Motor neuron (in vitro differentiated cells): Measurements from ENCODE around the gene U2AF1L4. TPM values are rescaled to one million over a fixed set of nuclear protein-coding genes. Genes with fewer than 3 reads are reported as not detected.
A peak's percentile ranks its signal among the peaks of the same experiment; 100 is the strongest.

Source experiments
- ATAC-seq, 8 experiments: fragments of 200-7000 bp; cut with Tn5 transposase; replicated peaks in 6 of 8; 2 replicates each; pipeline ENCODE4 v1.8.0; 2021; ENCODE audit warnings: mild to moderate bottlenecking in 8 of 8, moderate library complexity in 8 of 8
- H3K27ac ChIP-seq, 2 donors: fragments of 250-450 bp; sonication (Bioruptor Pico); 2 replicates each; pipeline ENCODE4 v1.9.0; 2021; ENCODE audit warnings: antibody characterized with exemption in 2 of 2, mild to moderate bottlenecking in 2 of 2, moderate library complexity in 1 of 2
- H3K4me1 ChIP-seq, 2 donors: fragments of 250-450 bp; sonication (Bioruptor Pico); replicated peaks in 1 of 2; 2 replicates each; pipeline ENCODE4 v1.6.1; 2021; ENCODE audit warnings: antibody characterized with exemption in 2 of 2, mild to moderate bottlenecking in 2 of 2, moderate library complexity in 1 of 2
- H3K4me3 ChIP-seq, 5 donors: fragments of 250-450 bp; sonication (Bioruptor Pico); 2 replicates each; pipeline ENCODE4 v1.9.0; 2021; ENCODE audit warnings: antibody characterized with exemption in 5 of 5, mild to moderate bottlenecking in 5 of 5, moderate library complexity in 4 of 5
- WGBS, 10 experiments: fragments of 450-650 bp; shearing (Covaris generic); methylation state at CpG; one replicate each; pipeline ENCODE4 v1.0.0; 2022; 5-methylcytosine and 5-hydroxymethylcytosine counted together
- in situ Hi-C, 9 experiments: fragments of 400-800 bp; cut with MboI; loops; one replicate each; pipeline ENCODE4 v1.15.0; 2021; ENCODE audit warnings: low sequenced_read_pairs in 9 of 9, low pct_unique_long_range_greater_than_20kb in 2 of 9; ENCODE audit not compliant: unreplicated experiment in 9 of 9
- total RNA-seq, 8 experiments: library from RNA; unstranded; fragments of 300-600 nt; gene quantifications; 2 replicates each; pipeline versions ENCODE4 v1.2.3 to v1.2.4, GENCODE V29; 2022

U2AF1L4 gene
- total RNA-seq, 8 experiments from 2014 or later: 14.0 to 33.1 (median 18.9) TPM

GRCh38 chr19:35720648-35721047 is 24.6 kb downstream of the U2AF1L4 start:
- in situ Hi-C loops: no loop called here
- WGBS, 10 experiments: no CpG with 5 or more reads among the region's 17 CpGs
- Histone ChIP-seq H3K4me1 (peaks cover 10 to 13% of the 10 kb centered on the region in 2 donors), H3K4me3 (no peak overlapping the region), H3K27ac (no peak overlapping the region)
- ATAC-seq: no peak

DNA sequence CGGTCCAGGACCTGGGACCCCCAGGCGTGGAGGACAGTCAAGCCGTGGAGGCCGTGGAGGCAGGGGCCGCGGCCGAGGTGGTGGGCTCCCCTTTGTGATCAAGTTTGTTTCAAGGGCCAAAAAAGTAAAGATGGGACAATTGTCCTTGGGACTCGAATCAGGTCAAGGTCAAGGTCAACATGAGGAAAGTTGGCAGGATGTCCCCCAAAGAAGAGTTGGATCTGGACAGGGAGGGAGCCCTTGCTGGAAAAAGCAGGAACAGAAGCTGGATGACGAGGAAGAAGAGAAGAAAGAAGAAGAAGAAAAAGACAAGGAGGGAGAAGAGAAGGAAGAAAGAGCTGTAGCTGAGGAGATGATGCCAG is 25.1 kb downstream of the U2AF1L4 start:
- H3K4me3 ChIP-seq: no peak overlapping the region
- in situ Hi-C loops: no loop called here
- peaks cover 15 to 17% of the 10 kb centered on the region in 2 donors for H3K4me1 ChIP-seq
- H3K27ac ChIP-seq: no peak overlapping the region
- ATAC-seq: no peak
- WGBS, 10 experiments: 80 to 100% (median 99%) methylated on average over 1 to 8 of the region's 9 CpGs

DNA sequence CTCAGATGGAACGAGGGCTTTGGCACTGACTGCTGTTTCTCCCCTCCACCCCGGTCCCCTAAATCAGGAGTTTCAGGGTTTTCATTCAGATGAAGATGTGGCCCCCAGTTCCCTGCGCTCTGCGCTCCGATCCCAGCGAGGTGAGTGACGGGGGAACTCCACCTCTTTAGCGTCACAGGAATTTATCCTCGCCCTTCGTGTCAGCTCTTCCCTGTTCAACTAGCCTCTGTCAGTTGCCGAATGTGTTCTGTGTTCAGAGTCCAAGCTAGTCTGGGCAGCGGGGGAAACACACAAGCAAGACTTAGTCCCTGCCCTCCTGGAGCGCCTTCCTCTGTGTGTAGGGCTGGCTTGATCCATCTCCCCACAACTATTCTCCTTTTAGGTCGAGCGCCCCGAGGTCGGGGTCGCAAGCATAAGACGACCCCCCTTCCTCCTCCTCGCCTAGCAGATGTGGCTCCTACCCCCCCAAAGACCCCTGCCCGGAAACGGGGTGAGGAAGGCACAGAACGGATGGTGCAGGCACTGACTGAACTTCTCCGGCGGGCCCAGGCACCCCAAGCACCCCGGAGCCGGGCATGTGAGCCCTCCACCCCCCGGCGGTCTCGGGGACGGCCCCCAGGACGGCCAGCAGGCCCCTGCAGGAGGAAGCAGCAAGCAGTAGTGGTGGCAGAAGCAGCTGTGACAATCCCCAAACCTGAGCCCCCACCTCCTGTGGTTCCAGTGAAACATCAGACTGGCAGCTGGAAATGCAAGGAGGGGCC is 25.6 kb downstream of the U2AF1L4 start:
- 60 to 100% (median 83%) methylated on average over 1 to 14 of the region's 32 CpGs; no CpG with 5 or more reads in 3 of the 10 experiments for WGBS, 10 experiments
- in situ Hi-C loops: no loop called here
- ATAC-seq: no peak
- Histone ChIP-seq H3K27ac (no peak overlapping the region), H3K4me3 (peak overlapping the region in 2 of 5 donors; percentile 39 to 60), H3K4me1 (peaks cover 16 to 17% of the 10 kb centered on the region in 2 donors)

DNA sequence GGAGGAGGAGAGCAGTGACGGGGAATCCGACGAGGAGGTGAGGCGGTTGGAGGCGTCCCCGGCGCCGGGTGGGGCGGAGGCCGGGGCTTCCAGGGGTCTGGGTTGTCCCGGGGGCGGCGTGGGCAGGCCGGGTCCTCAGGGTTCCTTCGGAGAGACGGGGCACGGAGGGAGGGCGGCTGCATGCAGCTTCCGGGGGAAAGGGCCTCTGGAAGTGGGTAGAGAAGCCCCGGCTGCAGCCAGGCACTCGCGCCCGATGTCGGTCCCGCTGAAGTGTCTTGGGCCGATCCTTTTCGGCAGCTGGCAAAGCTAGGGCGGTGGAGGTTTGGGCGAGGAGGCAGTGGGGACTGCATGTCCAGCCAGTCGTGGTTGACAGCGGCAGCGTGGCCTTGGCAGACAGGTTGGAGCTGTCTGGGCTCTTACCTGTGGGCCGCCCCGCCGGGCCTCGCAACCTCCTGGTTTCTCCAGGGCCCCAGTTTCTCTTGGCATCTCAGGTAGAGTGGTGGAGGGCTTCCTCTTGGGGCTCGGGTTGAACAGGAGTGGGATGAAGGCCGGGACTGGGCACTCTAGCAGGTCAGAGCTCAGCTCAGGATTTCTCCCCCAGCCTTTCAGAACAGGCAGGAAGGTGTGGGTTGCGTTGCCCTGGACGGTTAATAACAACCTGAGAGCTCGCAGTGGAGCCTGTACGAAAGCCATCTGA is 26.7 kb downstream of the U2AF1L4 start:
- 0 to 10% (median 0%) methylated on average over 1 to 6 of the region's 42 CpGs; no CpG with 5 or more reads in 7 of the 10 experiments for WGBS, 10 experiments
- in situ Hi-C loops: no loop called here
- H3K4me1 ChIP-seq: peaks cover 16 to 17% of the 10 kb centered on the region in 2 donors
- peak overlapping the region; percentile 39 to 91 (median 62) for H3K4me3 ChIP-seq
- H3K27ac ChIP-seq: peak overlapping the region; percentile 81 to 94
- ATAC-seq: peak in 2 of 8 experiments; percentile 0 to 1

DNA sequence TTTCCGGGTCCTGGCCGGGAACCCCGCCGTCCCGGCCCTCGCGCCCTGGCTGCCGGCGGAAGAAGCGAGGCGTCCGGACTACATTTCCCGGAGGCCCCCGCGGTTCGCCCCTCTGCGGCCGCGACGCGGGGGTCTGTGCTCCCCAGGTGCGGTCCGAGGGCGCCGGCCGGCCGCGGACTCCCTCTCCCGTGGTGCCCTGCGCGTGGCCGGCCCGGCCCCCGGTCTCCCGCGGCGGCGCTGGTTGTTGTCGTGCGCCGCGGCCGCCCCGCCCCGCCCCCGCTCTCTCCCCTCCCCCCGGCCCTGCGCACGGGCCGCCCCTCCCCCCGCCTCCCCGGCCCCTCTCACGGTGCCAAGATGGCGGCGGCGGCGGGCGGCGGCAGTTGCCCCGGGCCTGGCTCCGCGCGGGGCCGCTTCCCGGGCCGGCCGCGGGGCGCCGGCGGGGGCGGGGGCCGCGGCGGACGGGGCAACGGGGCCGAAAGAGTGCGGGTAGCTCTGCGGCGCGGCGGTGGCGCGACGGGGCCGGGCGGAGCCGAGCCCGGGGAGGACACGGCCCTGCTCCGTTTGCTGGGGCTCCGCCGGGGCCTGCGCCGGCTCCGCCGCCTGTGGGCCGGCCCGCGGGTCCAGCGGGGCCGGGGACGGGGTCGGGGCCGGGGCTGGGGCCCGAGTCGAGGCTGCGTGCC is 27.4 kb downstream of the U2AF1L4 start, which contains the start of gene KMT2B:
Gene KMT2B (plus strand): TSS at position 339 of the 680 bp plus-strand sequence. CDS start 16 bp downstream, at position 355.
- ATAC-seq: peak in 7 of 8 experiments; percentile 0 to 74 (median 28)
- in situ Hi-C loops: no loop called here
- Histone ChIP-seq H3K4me3 (peak within 1 kb of the TSS; percentile 39 to 91 (median 62)), H3K27ac (peak within 1 kb of the TSS; percentile 81 to 94), H3K4me1 (peaks cover 16 to 17% of the 10 kb centered on the region in 2 donors)
- WGBS, 10 experiments: no CpG with 5 or more reads among the region's 109 CpGs

GRCh38 chr19:35716801-35717664 is 28.2 kb downstream of the U2AF1L4 start:
- H3K27ac ChIP-seq: peak overlapping the region; percentile 81 to 94
- in situ Hi-C loops: no loop called here
- ATAC-seq: peak; percentile 51 to 88 (median 84)
- peak overlapping the region; percentile 39 to 91 (median 62) for H3K4me3 ChIP-seq
- 0 to 4% (median 0%) methylated on average over 1 to 22 of the region's 77 CpGs; no CpG with 5 or more reads in 2 of the 10 experiments for WGBS, 10 experiments
- H3K4me1 ChIP-seq: peaks cover 16 to 17% of the 10 kb centered on the region in 2 donors

- in situ Hi-C loops: no loop called here
- 0 to 9% (median 2%) methylated on average over 1 to 18 of the region's 52 CpGs; no CpG with 5 or more reads in 2 of the 10 experiments for WGBS, 10 experiments
These were observed 29.0 kb downstream of the U2AF1L4 start for GRCh38 chr19:35715981-35716800.

DNA sequence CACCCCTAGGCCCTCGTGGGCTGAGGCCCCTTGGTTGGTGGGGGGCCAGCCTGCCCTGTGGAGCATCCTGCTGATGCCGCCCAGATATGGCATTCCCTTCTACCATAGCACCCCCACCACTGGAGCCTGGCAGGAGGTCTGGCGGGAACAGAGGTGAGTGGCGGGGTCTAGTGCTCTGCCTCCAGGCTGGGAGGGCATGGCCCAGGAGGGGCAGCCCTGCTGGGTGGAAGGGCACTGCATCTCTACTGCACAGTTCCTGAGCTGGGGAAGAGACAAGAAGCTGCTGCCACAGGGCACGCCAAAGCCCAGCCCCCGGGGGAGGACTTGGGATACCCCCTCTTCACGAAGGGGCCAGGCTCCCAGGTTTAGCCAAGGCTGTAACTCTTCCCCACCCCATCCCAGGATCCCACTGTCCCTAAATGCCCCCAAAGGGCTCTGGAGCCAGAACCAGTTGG is 29.8 kb downstream of the U2AF1L4 start:
- WGBS, 10 experiments: 71 to 93% (median 80%) methylated on average over 1 to 3 of the region's 7 CpGs; no CpG with 5 or more reads in 7 of the 10 experiments
- in situ Hi-C loops: no loop called here
- Histone ChIP-seq H3K4me1 (peaks cover 16 to 17% of the 10 kb centered on the region in 2 donors), H3K27ac (peak overlapping the region in 1 of 2 donors; percentile 81), H3K4me3 (peak overlapping the region in 2 of 5 donors; percentile 60 to 86)
- no peak for ATAC-seq

More at GRCh38 chr19:35715981-35716800, 29.0 kb downstream of the U2AF1L4 start:
- Histone ChIP-seq H3K4me1 (peaks cover 16 to 17% of the 10 kb centered on the region in 2 donors), H3K27ac (peak overlapping the region; percentile 45 to 81), H3K4me3 (peak overlapping the region; percentile 39 to 91 (median 62))
- peak; percentile 4 to 27 (median 25) for ATAC-seq

GRCh38 chr19:35714601-35715354 is 30.4 kb downstream of the U2AF1L4 start:
- 40 to 90% (median 69%) methylated on average over 1 to 6 of the region's 14 CpGs; no CpG with 5 or more reads in 2 of the 10 experiments for WGBS, 10 experiments
- ATAC-seq: no peak
- Histone ChIP-seq H3K4me3 (no peak overlapping the region), H3K4me1 (peaks cover 16 to 17% of the 10 kb centered on the region in 2 donors), H3K27ac (no peak overlapping the region)
- in situ Hi-C loops: no loop called here

DNA sequence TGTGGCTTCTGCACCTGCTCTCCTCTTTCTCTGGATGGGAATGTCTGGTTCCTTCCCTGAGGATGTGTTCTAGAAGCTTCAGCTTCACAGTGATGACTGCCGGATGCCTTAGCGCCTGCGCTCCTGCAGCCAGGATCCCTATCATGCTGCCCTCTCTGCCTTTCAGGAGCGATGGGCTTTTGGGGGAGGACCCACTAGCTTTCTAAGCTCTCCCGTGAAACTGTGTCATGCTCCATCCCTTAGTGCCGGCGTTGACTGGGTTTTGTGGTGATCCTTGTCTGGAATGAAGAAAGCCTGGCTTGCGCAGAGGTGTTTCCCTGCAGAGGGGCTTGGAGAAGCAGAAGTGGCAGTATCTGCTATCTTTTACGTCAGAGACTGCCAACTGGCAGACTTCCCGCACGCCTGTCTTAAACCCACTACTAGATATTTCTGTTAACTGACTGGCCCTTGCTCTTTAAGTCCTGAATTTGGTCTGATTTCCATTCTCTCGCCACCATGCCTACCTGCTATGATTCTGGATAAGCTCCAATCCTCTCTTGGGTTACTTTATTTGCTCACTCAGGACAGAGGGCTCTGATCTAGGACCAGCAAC is 31.2 kb downstream of the U2AF1L4 start:
- in situ Hi-C loops: no loop called here
- Histone ChIP-seq H3K27ac (no peak overlapping the region), H3K4me1 (peaks cover 10 to 12% of the 10 kb centered on the region in 2 donors), H3K4me3 (no peak overlapping the region)
- no peak for ATAC-seq
- 33 to 100% (median 88%) methylated on average over 1 to 10 of the region's 12 CpGs; no CpG with 5 or more reads in 1 of the 10 experiments for WGBS, 10 experiments

DNA sequence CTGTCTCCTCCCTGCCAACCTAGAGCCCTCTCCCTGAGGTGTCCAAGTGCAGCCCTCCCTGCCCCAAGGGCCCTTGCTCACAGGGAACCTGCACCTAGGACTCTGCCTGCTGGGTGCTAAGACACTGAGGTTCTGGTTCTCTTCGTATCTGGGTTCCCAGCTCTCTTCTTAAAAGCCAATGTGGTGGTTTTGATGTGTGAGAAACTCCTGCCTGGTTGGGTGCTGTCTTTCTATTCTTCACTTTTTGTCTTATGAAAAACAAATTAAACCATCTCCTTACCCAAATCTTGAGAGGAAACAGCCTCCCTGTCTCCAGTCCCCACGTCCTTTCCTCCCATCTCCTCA is 31.7 kb downstream of the U2AF1L4 start:
- Histone ChIP-seq H3K4me1 (peaks cover 8 to 11% of the 10 kb centered on the region in 2 donors), H3K4me3 (no peak overlapping the region), H3K27ac (no peak overlapping the region)
- WGBS, 10 experiments: 0 to 80% (median 31%) methylated on average over 1 to 2 of the region's 2 CpGs; no CpG with 5 or more reads in 5 of the 10 experiments
- ATAC-seq: no peak
- in situ Hi-C loops: no loop called here
